Progenitor cell of endocrine pancreas (in vitro differentiated cells): ENCODE measurements around the gene LBHD2. TPM values are rescaled to one million over a fixed set of nuclear protein-coding genes. Genes with fewer than 3 reads are reported as not detected.
A peak's percentile ranks its signal among the peaks of the same experiment; 100 is the strongest.

ENCODE experiments used
- DNase-seq: peaks from one replicate; pipeline ENCODE4 v3.0.0; 2021; ENCODE audit warnings: low spot score; ENCODE audit not compliant: unreplicated experiment
- H3K27ac Mint-ChIP-seq: 2 replicates; pipeline ENCODE4 v1.8.0; 2021; ENCODE audit warnings: mild to moderate bottlenecking, moderate library complexity, mixed read lengths
- H3K27me3 Mint-ChIP-seq: 2 replicates; pipeline ENCODE4 v1.8.0; 2021; ENCODE audit warnings: mixed read lengths
- H3K36me3 Mint-ChIP-seq: 2 replicates; pipeline ENCODE4 v1.8.0; 2022; ENCODE audit warnings: mixed read lengths; ENCODE audit not compliant: insufficient read depth
- H3K4me1 Mint-ChIP-seq: 2 replicates; pipeline ENCODE4 v1.8.0; 2021; ENCODE audit warnings: low read depth, mixed read lengths
- H3K4me3 Mint-ChIP-seq: 2 replicates; pipeline ENCODE4 v1.8.0; 2021; ENCODE audit warnings: low read depth, mild to moderate bottlenecking, moderate library complexity, mixed read lengths
- H3K9me3 Mint-ChIP-seq: 2 replicates; pipeline ENCODE4 v1.8.0; 2021; ENCODE audit warnings: low read depth, mixed read lengths
- CTCF ChIP-seq: fragments of 200-600 bp; sonication (generic); IDR thresholded peaks from one replicate; pipeline ENCODE4 v1.5.0; 2021; ENCODE audit warnings: antibody characterized with exemption, mild to moderate bottlenecking; ENCODE audit not compliant: unreplicated experiment
- total RNA-seq: library from RNA; stranded (reverse); gene quantifications from 2 replicates; pipeline ENCODE4 v1.2.1, GENCODE V29; 2021

Gene LBHD2
- total RNA-seq, 1 donor from 2014 or later = not detected

GRCh38 chr14:103089386-103090335, 5.7 kb downstream of the LBHD2 start:
- Mint-ChIP-seq H3K27me3 (peaks cover 14% of the 10 kb centered on the region), H3K9me3 (no peaks in the 10 kb centered on the region), H3K27ac (no peak overlapping the region), H3K4me3 (no peak overlapping the region), H3K4me1 (peaks cover 6% of the 10 kb centered on the region), H3K36me3 (no peaks in the 10 kb centered on the region)
- TF ChIP-seq CTCF = no peak
- no peak for DNase-seq

GRCh38 chr14:103090481-103091020, 6.5 kb downstream of the LBHD2 start:
- no peak for TF ChIP-seq CTCF
- Mint-ChIP-seq H3K4me1 (peaks cover 12% of the 10 kb centered on the region), H3K27me3 (peaks cover 10% of the 10 kb centered on the region), H3K4me3 (peak overlapping the region; percentile 42), H3K9me3 (no peaks in the 10 kb centered on the region), H3K27ac (no peak overlapping the region), H3K36me3 (no peaks in the 10 kb centered on the region)
- no peak for DNase-seq

GRCh38 chr14:103091041-103091882, 7.3 kb downstream of the LBHD2 start:
- no peak overlapping the region for H3K27ac Mint-ChIP-seq
- peak overlapping the region; percentile 42 for H3K4me3 Mint-ChIP-seq
- peaks cover 12% of the 10 kb centered on the region for H3K4me1 Mint-ChIP-seq
- DNase-seq = peak; percentile 74
- peaks cover 8% of the 10 kb centered on the region for H3K27me3 Mint-ChIP-seq
- peak; percentile 71 for TF ChIP-seq CTCF
- H3K9me3 Mint-ChIP-seq = no peaks in the 10 kb centered on the region
- H3K36me3 Mint-ChIP-seq = no peaks in the 10 kb centered on the region

GRCh38 chr14:103091883-103092222, 7.8 kb downstream of the LBHD2 start:
- no peak for TF ChIP-seq CTCF
- Mint-ChIP-seq H3K27me3 (peaks cover 4% of the 10 kb centered on the region), H3K4me3 (peak overlapping the region; percentile 9), H3K4me1 (peaks cover 15% of the 10 kb centered on the region), H3K9me3 (no peaks in the 10 kb centered on the region), H3K27ac (no peak overlapping the region), H3K36me3 (no peaks in the 10 kb centered on the region)
- no peak for DNase-seq

- DNase-seq = no peak
- Mint-ChIP-seq H3K27me3 (peaks cover 4% of the 10 kb centered on the region), H3K4me3 (no peak overlapping the region), H3K27ac (peak overlapping the region; percentile 79), H3K4me1 (peaks cover 18% of the 10 kb centered on the region), H3K9me3 (no peaks in the 10 kb centered on the region), H3K36me3 (no peaks in the 10 kb centered on the region)
- no peak for TF ChIP-seq CTCF
Observed at GRCh38 chr14:103093856-103094405, 9.9 kb downstream of the LBHD2 start.
